PFSK-1 (cell line): ENCODE results near the gene SIGLEC1.

Experiments
- FOXP2 ChIP-seq: optimal IDR thresholded peaks from 2 replicates; pipeline ENCODE3; 2011; ENCODE audit warnings: borderline replicate concordance, control low read depth, inconsistent platforms; ENCODE audit not compliant: insufficient read depth; ENCODE audit errors: extremely low read length, extremely low read depth
- POLR2AphosphoS5 ChIP-seq: IDR thresholded peaks from 2 replicates; pipeline ENCODE4 v1.6.1; 2012; ENCODE audit warnings: low read depth, mild to moderate bottlenecking, control low read depth, low read length, moderate library complexity
- REST ChIP-seq, 2 experiments: IDR thresholded peaks; 2 replicates each; pipeline versions ENCODE4 v1.6.1 to v1.8.0; 2011 to 2012; ENCODE audit warnings: low read depth in 2 of 2, low read length in 2 of 2, control low read depth in 1 of 2, inconsistent platforms in 1 of 2, mild to moderate bottlenecking in 1 of 2, moderate library complexity in 1 of 2; ENCODE audit not compliant: insufficient read depth in 1 of 2
- SIN3A ChIP-seq: IDR thresholded peaks from 2 replicates; pipeline ENCODE4 v1.6.1; 2012; ENCODE audit warnings: mild to moderate bottlenecking, low read length, moderate library complexity, borderline replicate concordance; ENCODE audit not compliant: insufficient read depth
- TAF1 ChIP-seq: IDR thresholded peaks from 2 replicates; pipeline ENCODE4 v1.6.1; 2012; ENCODE audit warnings: low read length, control low read depth, borderline replicate concordance; ENCODE audit not compliant: insufficient read depth

SIGLEC1 gene

GRCh38 chr20:3723284-3723683 lies 10.9 kb upstream of the SIGLEC1 start:
- no peak for TF ChIP-seq SIN3A
- no peak for TF ChIP-seq REST (IDR thresholded peaks at IDR 0.05; ENCODE audit: insufficient read depth in 1 of 2, low read depth in 2 of 2, low read length in 2 of 2)
- TF ChIP-seq TAF1 = no peak
- no peak for TF ChIP-seq FOXP2
- no peak for TF ChIP-seq POLR2AphosphoS5

GRCh38 chr20:3721912-3722311 lies 9.5 kb upstream of the SIGLEC1 start:
- TF ChIP-seq FOXP2 (no peak), TAF1 (no peak)

- TF ChIP-seq POLR2AphosphoS5 (no peak), TAF1 (no peak), SIN3A (no peak), REST (IDR thresholded peaks at IDR 0.05; ENCODE audit: insufficient read depth in 1 of 2, low read depth in 2 of 2, low read length in 2 of 2) (no peak), FOXP2 (no peak)
These were observed 8.2 kb upstream of the SIGLEC1 start for GRCh38 chr20:3720626-3721025.

GRCh38 chr20:3720068-3720467 lies 7.7 kb upstream of the SIGLEC1 start:
- no peak for TF ChIP-seq REST (IDR thresholded peaks at IDR 0.05; ENCODE audit: insufficient read depth in 1 of 2, low read depth in 2 of 2, low read length in 2 of 2)
- TF ChIP-seq TAF1 = no peak
- no peak for TF ChIP-seq POLR2AphosphoS5
- no peak for TF ChIP-seq FOXP2
- TF ChIP-seq SIN3A = no peak

GRCh38 chr20:3719046-3719445 lies 6.6 kb upstream of the SIGLEC1 start:
- TF ChIP-seq REST (IDR thresholded peaks at IDR 0.05; ENCODE audit: insufficient read depth in 1 of 2, low read depth in 2 of 2, low read length in 2 of 2) (no peak), TAF1 (no peak), SIN3A (no peak), FOXP2 (no peak), POLR2AphosphoS5 (no peak)
